GM12865 (cell line): ENCODE results near the gene AK4.

Experiments used
- DNase-seq: peaks from one replicate; pipeline ENCODE4 v3.0.0; 2010; ENCODE audit warnings: low read depth
- H3K4me3 ChIP-seq: 2 replicates; pipeline ENCODE4 v1.5.1; 2011; ENCODE audit warnings: mild to moderate bottlenecking, low read depth, low read length, control low read depth
- CTCF ChIP-seq: IDR thresholded peaks from 2 replicates; pipeline ENCODE4 v1.5.1; 2011; ENCODE audit warnings: low read length, control low read depth, low read depth, inconsistent platforms; ENCODE audit not compliant: insufficient read depth; ENCODE audit errors: missing control alignments

Gene AK4

DNA sequence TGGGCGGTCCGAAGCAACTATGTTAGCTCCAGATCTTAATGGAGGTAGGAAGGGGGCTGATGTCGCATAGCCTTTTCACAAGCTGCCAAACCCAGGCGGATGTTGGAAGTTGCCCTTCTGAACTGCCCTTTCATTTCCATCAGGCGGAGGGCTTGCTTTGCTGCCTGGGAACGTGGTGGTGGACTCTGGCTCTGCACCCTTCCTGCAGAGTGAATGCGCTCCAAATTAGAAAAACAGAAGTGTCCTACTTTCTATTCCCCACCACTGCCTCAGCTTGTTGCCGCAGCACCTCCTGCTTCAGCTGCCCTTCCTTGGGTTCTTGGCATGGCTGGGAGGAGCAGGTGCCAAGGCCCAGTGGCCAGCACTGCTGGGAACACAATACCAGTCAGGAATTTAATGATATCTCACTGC is 60.6 kb downstream of the AK4 start:
- TF ChIP-seq CTCF: no peak
- DNase-seq: no peak
- H3K4me3 ChIP-seq: no peak overlapping the region

DNA sequence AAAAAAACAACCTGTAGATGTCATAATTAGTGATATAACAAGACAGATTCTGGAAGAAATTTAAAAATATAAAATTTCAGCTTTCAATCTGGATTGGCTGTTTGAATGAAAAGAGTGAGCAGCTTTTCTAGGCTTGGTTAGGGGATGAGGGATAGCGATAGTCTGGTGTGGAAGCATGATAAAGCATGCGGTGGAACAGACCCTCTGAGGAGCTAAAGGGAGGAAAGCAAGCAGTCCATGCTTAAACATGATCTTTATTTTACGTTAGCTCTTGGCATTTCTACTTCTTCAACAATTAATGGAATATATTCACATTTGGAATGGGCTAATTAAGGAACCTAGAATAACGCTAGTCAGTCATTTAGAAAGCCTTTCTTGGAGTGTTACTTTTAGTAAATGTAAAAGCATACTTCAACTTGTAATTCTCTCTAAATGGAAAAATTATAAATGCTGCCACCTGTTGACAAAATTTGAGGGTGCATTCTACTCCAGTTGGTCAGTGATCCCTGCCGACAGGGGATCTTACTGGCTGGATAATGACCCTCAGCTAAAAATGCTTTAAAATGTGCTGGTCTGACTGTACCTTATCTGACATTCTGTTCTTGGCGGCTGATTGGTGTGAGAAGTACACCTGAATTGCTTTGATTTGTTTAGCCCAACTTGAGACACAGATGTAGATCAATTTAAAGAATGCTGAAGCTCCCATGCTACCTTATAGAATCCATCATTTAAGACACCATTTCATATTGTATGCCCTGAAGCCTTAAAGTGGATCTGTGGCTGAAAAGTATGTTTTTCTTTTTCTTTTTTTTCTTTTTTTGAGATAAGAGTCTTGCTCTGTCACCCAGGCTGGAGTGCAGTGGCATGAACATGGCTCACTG is 61.2 kb downstream of the AK4 start:
- no peak overlapping the region for H3K4me3 ChIP-seq
- DNase-seq: peak; percentile 52
- peak; percentile 45 for TF ChIP-seq CTCF

- no peak for TF ChIP-seq CTCF
- H3K4me3 ChIP-seq: no peak overlapping the region
These were observed 62.3 kb downstream of the AK4 start for GRCh38 chr1:65210325-65210724.

DNA sequence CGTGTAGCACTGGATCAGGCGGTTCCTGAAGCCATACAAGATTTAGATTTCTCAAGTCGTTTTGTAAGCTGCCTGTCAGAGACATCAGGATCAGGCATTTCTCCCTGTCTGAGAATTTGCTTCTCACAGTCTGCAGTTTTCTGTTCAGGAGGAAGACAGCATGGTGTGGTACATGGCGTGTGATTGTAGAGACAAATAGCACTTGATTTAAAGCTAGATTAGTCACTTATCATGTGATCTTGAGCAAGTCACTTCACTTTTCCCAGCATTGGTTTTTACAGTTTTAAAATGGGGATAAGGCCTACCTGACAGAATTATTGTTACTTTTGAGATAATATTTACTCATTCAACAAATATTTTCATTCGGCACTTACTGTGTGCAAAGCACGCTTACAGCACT is 63.3 kb downstream of the AK4 start:
- no peak overlapping the region for H3K4me3 ChIP-seq
- no peak for TF ChIP-seq CTCF
- no peak for DNase-seq

More at GRCh38 chr1:65210325-65210724, 62.3 kb downstream of the AK4 start:
- DNase-seq: no peak

DNA sequence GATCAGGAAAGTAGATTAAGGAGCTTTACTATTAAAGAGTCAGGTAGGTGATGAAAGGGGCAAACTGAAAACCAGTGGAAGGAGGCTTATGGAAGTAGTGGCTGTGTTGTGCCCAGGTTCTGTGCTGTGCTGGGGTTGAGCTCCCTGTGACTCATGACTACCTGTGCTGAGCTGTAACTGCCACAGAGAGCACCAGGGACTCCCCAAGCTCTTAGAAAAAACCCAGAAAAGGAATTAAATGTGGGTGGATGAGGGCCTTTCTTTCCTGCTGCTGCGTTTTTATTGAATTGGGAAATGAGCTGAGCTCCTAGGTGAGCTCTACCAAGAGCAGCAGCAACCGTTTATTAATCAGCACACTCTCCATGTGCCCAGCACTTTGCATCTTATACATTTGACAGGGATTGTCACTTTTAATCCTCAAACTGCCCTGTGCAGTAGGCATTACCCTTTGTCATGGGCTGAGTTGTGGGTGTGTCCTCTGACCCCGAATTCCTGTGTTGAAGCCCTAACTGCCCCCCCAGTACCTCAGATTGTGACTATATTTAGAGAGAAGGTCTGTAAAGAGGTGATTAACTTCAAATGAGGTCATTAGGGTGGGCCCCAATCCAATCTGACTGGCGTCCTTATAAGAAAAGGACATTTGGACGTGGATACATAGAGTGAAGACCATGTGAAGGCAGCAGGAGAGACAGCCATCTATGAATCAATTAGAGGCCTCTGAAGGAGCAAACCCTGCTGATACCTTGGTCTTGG is 65.4 kb downstream of the AK4 start:
- no peak for TF ChIP-seq CTCF
- no peak overlapping the region for H3K4me3 ChIP-seq
- peak; percentile 15 for DNase-seq

- TF ChIP-seq CTCF: no peak
These were observed 66.5 kb downstream of the AK4 start for GRCh38 chr1:65214340-65215027.

More at GRCh38 chr1:65214340-65215027, 66.5 kb downstream of the AK4 start:
- H3K4me3 ChIP-seq: no peak overlapping the region
- DNase-seq: peak; percentile 30
